HCEC 1CT (cell line): Measurements from ENCODE around the gene ACOT7.
A peak's percentile ranks its signal among the peaks of the same experiment; 100 is the strongest.
"Not testable (repeated sequence)": the region's sequence is repeated elsewhere in the genome, so short reads cannot be mapped to it uniquely, and the experiment has no call there.

Source experiments
- DNase-seq: peaks from one replicate; pipeline ENCODE4 v3.0.0-alpha.2; 2017

The ACOT7 gene

GRCh38 chr1:6336776-6337622, 56.6 kb downstream of the ACOT7 start:
- no peak for DNase-seq

GRCh38 chr1:6334261-6334993, 59.1 kb downstream of the ACOT7 start:
- DNase-seq = no peak

GRCh38 chr1:6332821-6333220, 60.7 kb downstream of the ACOT7 start:
- DNase-seq = no peak

GRCh38 chr1:6331543-6332273, 61.9 kb downstream of the ACOT7 start:
- DNase-seq = no peak

- DNase-seq = no peak
These were observed 63.1 kb downstream of the ACOT7 start for GRCh38 chr1:6330410-6330911.

- no peak for DNase-seq
These were observed 63.7 kb downstream of the ACOT7 start for GRCh38 chr1:6329851-6330250.

GRCh38 chr1:6329396-6329795, 64.2 kb downstream of the ACOT7 start:
- DNase-seq = no peak

- DNase-seq = no peak
These were observed 64.9 kb downstream of the ACOT7 start for GRCh38 chr1:6328696-6329095.

GRCh38 chr1:6328091-6328490, 65.5 kb downstream of the ACOT7 start:
- DNase-seq = no peak

GRCh38 chr1:6325482-6325881, 68.1 kb downstream of the ACOT7 start:
- DNase-seq = no peak

- no peak for DNase-seq
These were observed 71.4 kb downstream of the ACOT7 start for GRCh38 chr1:6322161-6322560.

- DNase-seq = no peak
These were observed 72.4 kb downstream of the ACOT7 start for GRCh38 chr1:6321205-6321604.

- peak; percentile 24 for DNase-seq
These were observed 76.3 kb downstream of the ACOT7 start for GRCh38 chr1:6317098-6317760.

- DNase-seq = no peak
These were observed 77.1 kb downstream of the ACOT7 start for GRCh38 chr1:6316240-6317097.

- DNase-seq = no peak
These were observed 79.1 kb downstream of the ACOT7 start for GRCh38 chr1:6314503-6314902.

- DNase-seq = no peak
These were observed 80.0 kb downstream of the ACOT7 start for GRCh38 chr1:6313393-6314200.

- DNase-seq = no peak
These were observed 83.3 kb downstream of the ACOT7 start for GRCh38 chr1:6310116-6310848.

- DNase-seq = no peak
These were observed 84.0 kb downstream of the ACOT7 start for GRCh38 chr1:6309564-6309963.

GRCh38 chr1:6308449-6308848, 85.1 kb downstream of the ACOT7 start:
- no peak for DNase-seq

- not testable (repeated sequence) for DNase-seq
These were observed 85.9 kb downstream of the ACOT7 start for GRCh38 chr1:6307682-6308081.
